Fibroblast of lung (primary cell): ENCODE measurements around the gene SLC39A2. TPM values are rescaled to one million over a fixed set of nuclear protein-coding genes. Genes with fewer than 3 reads are reported as not detected.
"Not testable (repeated sequence)": the region's sequence is repeated elsewhere in the genome, so short reads cannot be mapped to it uniquely, and the experiment has no call there.

Source experiments
- DNase-seq, 2 donors: peaks; one replicate each; pipeline versions ENCODE4 v3.0.0 to v3.0.0-alpha.2; 2010; ENCODE audit warnings: low read depth in 2 of 2
- H2AFZ ChIP-seq: 2 replicates; pipeline ENCODE4 v1.5.1; 2012; ENCODE audit warnings: low read length, control low read depth, inconsistent platforms
- H3K27ac ChIP-seq: 2 replicates; pipeline ENCODE4 v1.5.1; 2011; ENCODE audit warnings: low read length, control low read depth; ENCODE audit not compliant: insufficient read depth
- H3K27me3 ChIP-seq: 2 replicates; pipeline ENCODE4 v1.5.1; 2011; ENCODE audit warnings: mild to moderate bottlenecking, low read length; ENCODE audit not compliant: control insufficient read depth, insufficient read depth
- H3K36me3 ChIP-seq: 2 replicates; pipeline ENCODE4 v1.5.1; 2011; ENCODE audit warnings: low read length; ENCODE audit not compliant: control insufficient read depth, insufficient read depth
- H3K4me1 ChIP-seq: 2 replicates; pipeline ENCODE4 v1.5.1; 2011; ENCODE audit warnings: low read length; ENCODE audit not compliant: control insufficient read depth, insufficient read depth; ENCODE audit errors: extremely low read depth
- H3K4me2 ChIP-seq: 2 replicates; pipeline ENCODE4 v1.5.1; 2011; ENCODE audit warnings: low read length, control low read depth; ENCODE audit not compliant: insufficient read depth; ENCODE audit errors: extremely low read depth
- H3K4me3 ChIP-seq, 4 experiments: fragments of 200-600 bp in 1 of 4; sonication (generic) in 1 of 4; replicated peaks in 1 of 4; 2 replicates each; pipeline ENCODE4 v1.5.1; 2011 to 2016; ENCODE audit warnings: low read length in 4 of 4, low read depth in 3 of 4, mild to moderate bottlenecking in 3 of 4, control low read depth in 2 of 4, inconsistent platforms in 1 of 4, mixed read lengths in 1 of 4; ENCODE audit not compliant: insufficient read depth in 1 of 4; ENCODE audit errors: control extremely low read depth in 1 of 4
- H3K79me2 ChIP-seq: 2 replicates; pipeline ENCODE4 v1.5.1; 2012; ENCODE audit warnings: mild to moderate bottlenecking, low read length, inconsistent platforms; ENCODE audit not compliant: control insufficient read depth, insufficient read depth
- H3K9ac ChIP-seq: 2 replicates; pipeline ENCODE4 v1.5.1; 2011; ENCODE audit warnings: mild to moderate bottlenecking, low read length, control low read depth; ENCODE audit not compliant: insufficient read depth
- H3K9me3 ChIP-seq: 2 replicates; pipeline ENCODE4 v1.5.1; 2012; ENCODE audit warnings: low read depth, low read length; ENCODE audit not compliant: control insufficient read depth, insufficient read depth
- H4K20me1 ChIP-seq: 2 replicates; pipeline ENCODE4 v1.5.1; 2011; ENCODE audit warnings: low read length; ENCODE audit not compliant: control insufficient read depth, insufficient read depth; ENCODE audit errors: extremely low read depth
- CTCF ChIP-seq, 2 donors: IDR thresholded peaks in 1 of 2; conservative IDR thresholded peaks in 1 of 2; 1 replicate in 1 of 2; 2 replicates in 1 of 2; pipeline ENCODE4 v1.5.1; 2011 to 2012; ENCODE audit warnings: low read length in 2 of 2, control low read depth in 1 of 2, inconsistent platforms in 1 of 2, low read depth in 1 of 2, mild to moderate bottlenecking in 1 of 2
- EZH2 ChIP-seq: IDR thresholded peaks from 2 replicates; pipeline ENCODE4 v1.5.1; 2012; ENCODE audit warnings: low read length, control low read depth, mild to moderate bottlenecking; ENCODE audit errors: missing control alignments
- polyA plus RNA-seq, 2 donors: library from polyadenylated mRNA; depleted of rRNA in 1 of 2; stranded (reverse) in 1 of 2; unstranded in 1 of 2; fragments of >200 nt; gene quantifications; 2 replicates each; pipeline ENCODE4 v1.2.1, GENCODE V29; 2011 to 2012; ENCODE audit warnings: missing spikeins in 1 of 2
- total RNA-seq: library from RNA; depleted of rRNA; stranded (reverse); fragments of >200 nt; gene quantifications from 2 replicates; pipeline ENCODE4 v1.2.1, GENCODE V29; 2014

The SLC39A2 gene
- total and polyA plus RNA-seq, 2 donors (not counting 1 experiment from before 2014, with no cell fraction given), result 0.17 TPM; not detected in 1

GRCh38 chr14:20956376-20956976, 42.6 kb upstream of the SLC39A2 start:
- Histone ChIP-seq H3K9me3 (no peaks in the 10 kb centered on the region), H3K27ac (no peak overlapping the region), H4K20me1 (no peaks in the 10 kb centered on the region), H2AFZ (no peak overlapping the region), H3K4me3 (no peak overlapping the region), H3K27me3 (peaks cover 6% of the 10 kb centered on the region), H3K79me2 (no peaks in the 10 kb centered on the region), H3K9ac (no peak overlapping the region), H3K36me3 (no peaks in the 10 kb centered on the region), H3K4me2 (no peak overlapping the region), H3K4me1 (no peaks in the 10 kb centered on the region)
- TF ChIP-seq EZH2, result no peak
- no peak for TF ChIP-seq CTCF (conservative IDR thresholded peaks at IDR 0.05 in 1 of 2, IDR thresholded peaks at IDR 0.05 in 1 of 2; ENCODE audit: low read depth in 1 of 2, low read length in 2 of 2)
- no peak for DNase-seq

GRCh38 chr14:20958946-20959345, 40.1 kb upstream of the SLC39A2 start:
- H3K79me2 ChIP-seq, H3K4me1 ChIP-seq, H4K20me1 ChIP-seq, H3K27me3 ChIP-seq, H3K9ac ChIP-seq, H3K9me3 ChIP-seq, H3K4me2 ChIP-seq, DNase-seq, H3K27ac ChIP-seq, H3K36me3 ChIP-seq, H3K4me3 ChIP-seq, H2AFZ ChIP-seq: not testable (repeated sequence)

GRCh38 chr14:20969336-20969735, 29.8 kb upstream of the SLC39A2 start:
- DNase-seq, result no peak
- Histone ChIP-seq H3K27me3 (peaks cover 11% of the 10 kb centered on the region), H3K36me3 (no peaks in the 10 kb centered on the region), H3K27ac (no peak overlapping the region), H4K20me1 (no peaks in the 10 kb centered on the region), H3K9me3 (no peaks in the 10 kb centered on the region), H3K4me3 (no peak overlapping the region), H2AFZ (no peak overlapping the region), H3K4me2 (no peak overlapping the region), H3K4me1 (peaks cover 2% of the 10 kb centered on the region), H3K9ac (no peak overlapping the region), H3K79me2 (no peaks in the 10 kb centered on the region)
- TF ChIP-seq EZH2 (no peak), CTCF (conservative IDR thresholded peaks at IDR 0.05 in 1 of 2, IDR thresholded peaks at IDR 0.05 in 1 of 2; ENCODE audit: low read depth in 1 of 2, low read length in 2 of 2) (no peak)
